GM21381 (cell line): ENCODE measurements around the gene PLIN3.
"Not testable (repeated sequence)": the region's sequence is repeated elsewhere in the genome, so short reads cannot be mapped to it uniquely, and the experiment has no call there.

Experiments
- ATAC-seq: cut with Tn5 transposase; IDR thresholded peaks from one replicate; pipeline ENCODE4 v1.9.1; 2021; ENCODE audit warnings: mild to moderate bottlenecking, moderate library complexity; ENCODE audit not compliant: unreplicated experiment

PLIN3 gene

DNA sequence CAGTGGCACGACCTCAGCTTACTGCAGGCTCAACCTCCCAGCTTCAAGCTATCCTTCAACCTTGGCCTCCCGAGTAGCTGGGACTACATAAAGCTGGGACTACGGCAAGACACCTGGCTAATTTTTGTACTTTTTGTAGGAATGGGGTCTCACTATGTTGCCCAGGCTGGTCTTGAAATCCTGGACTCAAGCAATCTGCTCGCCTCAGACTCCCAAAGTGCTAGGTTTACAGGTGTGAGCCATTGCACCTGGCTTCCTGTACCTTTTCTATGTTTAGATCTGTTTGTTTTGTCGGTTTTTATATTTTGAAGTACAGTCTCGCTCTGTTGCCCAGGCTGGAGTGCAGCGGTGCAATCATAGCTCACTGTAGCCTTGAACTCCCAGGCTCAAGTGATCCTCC is 18.4 kb downstream of the PLIN3 start:
- ATAC-seq: no peak

DNA sequence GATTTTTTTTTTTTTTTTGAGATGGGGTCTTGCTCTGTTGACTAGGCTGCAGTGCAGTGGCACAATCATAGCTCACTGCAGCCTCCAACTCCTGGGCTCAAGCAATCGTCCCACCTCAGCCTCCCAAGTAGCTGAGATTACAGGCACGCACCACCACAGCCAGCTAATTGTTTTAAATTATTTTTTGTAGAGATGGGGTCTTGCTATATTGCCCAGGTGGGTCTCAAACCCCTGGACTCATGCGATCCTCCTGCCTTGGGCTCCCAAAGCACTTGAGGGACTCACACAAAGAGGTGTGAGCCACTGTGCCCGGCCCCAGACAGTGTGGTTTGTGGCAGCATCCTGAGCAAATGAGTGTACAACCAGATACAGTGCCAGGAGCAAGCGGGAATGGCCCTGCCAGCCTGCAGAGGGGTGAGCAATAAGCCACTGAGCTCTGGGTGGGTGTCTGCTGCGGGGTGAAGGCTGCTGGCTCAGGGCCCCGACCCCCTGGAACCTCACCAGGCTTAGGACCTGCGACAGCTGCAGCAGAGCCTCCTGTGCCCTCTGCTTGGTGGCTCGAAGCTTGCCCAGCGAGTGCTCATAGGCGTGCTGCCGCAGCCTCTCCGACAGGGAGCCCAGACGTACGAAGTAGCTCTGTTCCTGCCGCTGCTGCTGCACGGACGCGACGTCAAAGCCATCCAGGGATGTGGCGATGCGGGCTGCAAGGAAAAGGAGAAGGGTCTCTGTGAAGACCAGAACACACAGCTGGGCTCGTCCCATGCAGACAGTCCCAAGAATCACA is 20.1 kb downstream of the PLIN3 start:
- ATAC-seq: no peak

GRCh38 chr19:4845975-4846374 is 21.5 kb downstream of the PLIN3 start:
- not testable (repeated sequence) for ATAC-seq

- no peak for ATAC-seq
Observed at GRCh38 chr19:4844348-4845179, 22.9 kb downstream of the PLIN3 start.

GRCh38 chr19:4843647-4843965 is 23.9 kb downstream of the PLIN3 start:
- no peak for ATAC-seq

DNA sequence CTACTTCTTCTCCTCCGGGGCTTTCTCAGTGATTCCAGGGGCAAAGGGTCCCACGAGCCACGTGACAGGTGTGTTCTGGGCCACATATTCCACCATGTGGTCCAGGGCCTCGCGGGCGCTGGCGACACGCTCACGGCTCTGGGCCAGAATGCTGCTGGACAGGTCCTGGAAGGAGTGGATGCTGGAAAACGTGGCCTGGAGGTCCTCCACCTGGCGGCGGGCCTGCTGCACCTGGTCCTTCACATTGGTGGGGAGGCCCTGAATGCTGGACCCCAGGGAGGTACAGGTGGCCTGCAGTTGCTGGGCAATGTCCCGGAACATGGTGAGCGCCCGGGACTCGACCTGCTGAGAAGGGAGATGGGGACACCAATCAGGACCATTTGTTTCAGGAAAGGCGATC is 28.3 kb downstream of the PLIN3 start:
- ATAC-seq: no peak

GRCh38 chr19:4832776-4833175 is 34.7 kb downstream of the PLIN3 start:
- no peak for ATAC-seq

GRCh38 chr19:4831979-4832340 is 35.5 kb downstream of the PLIN3 start:
- ATAC-seq: not testable (repeated sequence)

GRCh38 chr19:4831304-4831978 is 36.0 kb downstream of the PLIN3 start, which contains the start of gene TICAM1:
Gene TICAM1, minus strand, starts transcription at chr19:4831712. Its CDS starts 13,335 bp downstream, at chr19:4818377.
- ATAC-seq: peak; percentile 60

DNA sequence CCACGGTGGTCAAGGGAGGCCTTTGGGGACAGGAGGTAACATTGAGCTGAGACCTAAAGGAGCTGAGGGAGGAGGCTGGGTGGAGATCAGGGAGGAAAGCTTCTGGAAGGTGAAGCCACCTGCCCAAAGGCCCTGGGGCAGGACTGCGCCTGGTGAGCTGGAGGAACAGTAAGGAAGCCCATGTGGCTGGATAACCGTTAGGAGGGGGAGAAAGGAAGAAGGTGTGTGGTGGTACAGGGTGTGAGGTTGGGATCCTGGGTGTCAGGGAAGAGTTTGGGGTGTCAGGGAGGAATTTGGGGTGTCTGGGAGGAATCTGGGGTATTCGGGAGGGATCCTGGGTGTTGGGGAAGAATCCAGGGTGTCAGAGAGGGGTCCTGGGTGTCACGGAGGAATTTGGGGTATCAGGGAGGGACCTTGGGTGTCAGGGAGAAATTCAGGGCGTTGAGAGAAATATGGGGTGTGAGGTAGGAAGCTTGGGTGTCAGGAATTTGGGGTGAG is 36.6 kb downstream of the PLIN3 start:
- no peak for ATAC-seq

GRCh38 chr19:4830332-4830731 is 37.1 kb downstream of the PLIN3 start:
- ATAC-seq: no peak

- no peak for ATAC-seq
Observed at GRCh38 chr19:4829001-4829712, 38.3 kb downstream of the PLIN3 start.

DNA sequence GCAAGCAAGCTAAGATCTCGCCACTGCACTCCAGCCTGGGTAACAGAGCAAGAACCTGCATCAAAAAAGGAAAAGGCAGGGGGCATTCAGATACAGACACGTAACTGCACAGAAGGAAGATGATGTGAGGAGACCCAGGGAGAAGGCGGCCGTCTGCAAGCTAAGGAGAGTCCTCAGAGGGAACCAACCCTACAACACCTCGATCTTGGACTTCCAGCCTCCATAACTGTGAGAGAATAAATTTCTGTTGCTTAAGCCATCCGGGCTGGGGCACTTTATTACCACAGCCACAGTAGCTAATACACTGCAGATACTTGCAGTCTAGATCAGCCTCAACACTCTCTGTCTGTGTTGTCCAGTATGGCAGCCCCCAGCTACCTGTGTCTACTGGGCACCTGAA is 43.9 kb downstream of the PLIN3 start:
- ATAC-seq: no peak

- not testable (repeated sequence) for ATAC-seq
Observed at GRCh38 chr19:4822354-4822753, 45.1 kb downstream of the PLIN3 start.

GRCh38 chr19:4821265-4821664 is 46.2 kb downstream of the PLIN3 start:
- no peak for ATAC-seq

DNA sequence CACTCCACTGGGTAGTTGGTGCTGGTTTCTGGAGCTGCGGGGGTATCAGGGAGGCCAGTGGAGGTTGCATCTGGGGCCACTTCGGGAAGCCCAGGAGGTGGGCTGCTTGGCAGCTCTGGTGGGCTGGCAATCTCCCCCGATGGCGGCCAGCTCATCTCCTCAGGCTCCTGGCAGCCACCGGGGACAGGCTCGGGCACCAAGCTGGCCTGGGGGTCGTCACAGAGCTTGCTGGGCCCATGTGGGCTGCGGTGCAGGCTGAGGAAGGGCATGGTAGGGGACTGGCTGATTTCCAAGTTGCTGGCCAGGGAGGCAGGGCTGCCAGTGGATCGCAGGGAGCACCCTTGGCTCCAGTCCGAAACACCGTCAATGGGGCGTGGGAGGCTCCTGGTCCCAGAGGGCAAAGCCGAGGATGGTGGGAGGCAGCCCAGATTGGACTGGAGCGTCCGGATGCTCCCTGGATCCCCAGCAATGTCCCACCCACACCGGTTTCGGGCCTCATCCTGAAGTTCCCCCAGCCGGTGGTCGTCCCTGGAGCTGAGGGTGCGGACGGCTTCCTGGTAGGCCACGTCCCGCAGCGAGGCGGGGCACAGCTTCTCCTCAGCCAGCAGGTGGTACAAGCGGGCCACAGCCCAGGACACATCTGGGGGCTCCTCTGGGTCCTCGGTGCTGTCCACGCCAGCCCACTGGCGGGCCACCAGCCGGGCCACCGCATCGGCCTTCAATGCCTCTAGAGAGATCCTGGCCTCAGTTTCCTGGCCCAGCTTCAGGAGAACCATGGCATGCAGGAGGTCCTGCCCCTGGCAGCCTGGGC is 49.8 kb downstream of the PLIN3 start:
- no peak for ATAC-seq

DNA sequence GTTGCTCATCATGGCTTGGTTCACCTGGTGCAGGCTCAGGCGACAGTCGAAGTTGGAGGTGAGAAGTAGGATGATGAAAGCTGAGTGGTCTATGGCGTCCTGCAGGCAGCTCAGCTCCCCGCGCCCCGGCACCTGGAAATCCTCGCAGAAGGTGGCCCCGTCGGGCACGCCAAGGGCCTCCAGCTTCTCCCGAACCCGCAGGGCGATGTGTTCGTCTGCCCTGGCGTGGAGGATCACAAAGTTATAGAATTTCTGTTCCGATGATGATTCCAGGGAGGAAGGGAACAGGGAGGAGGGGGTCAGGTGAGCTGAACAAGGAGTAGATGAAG is 50.6 kb downstream of the PLIN3 start:
- ATAC-seq: no peak

DNA sequence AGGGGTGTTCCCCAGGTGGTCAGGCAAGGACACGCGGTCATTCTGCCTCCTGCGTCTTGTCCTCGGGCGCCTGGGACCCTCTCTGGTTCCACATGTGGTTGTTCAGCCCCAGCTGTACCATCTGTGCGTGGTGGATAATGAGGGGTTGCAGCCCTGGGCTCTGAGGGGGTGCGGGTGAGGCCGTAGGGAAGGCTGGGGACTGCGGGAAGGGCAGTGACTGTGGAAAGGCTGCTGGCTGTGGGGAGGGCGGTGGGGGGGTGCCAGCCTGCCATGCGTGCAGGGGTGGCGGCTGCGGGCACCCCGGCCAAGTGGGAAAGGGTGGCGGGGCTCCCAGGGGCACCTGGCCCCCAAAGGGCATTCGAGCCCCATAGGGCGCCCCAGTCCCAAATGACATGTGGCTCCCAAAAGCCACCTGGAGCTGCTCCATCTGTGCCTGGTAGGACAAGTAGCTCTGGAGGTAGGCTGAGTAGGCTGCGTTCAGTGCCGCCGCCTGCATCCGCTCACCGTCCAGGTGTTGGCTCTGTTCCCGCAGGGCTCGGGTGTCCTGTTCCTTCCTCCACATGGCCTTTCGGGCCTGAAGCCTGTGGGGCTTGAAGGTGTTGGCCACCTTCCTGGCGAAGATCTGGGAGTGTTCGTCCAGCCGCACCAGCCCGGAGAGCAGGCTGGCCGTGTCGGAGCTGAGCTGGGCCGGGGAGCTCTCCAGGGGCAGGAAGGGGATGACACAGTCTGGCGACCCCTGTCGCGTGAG is 51.1 kb downstream of the PLIN3 start:
- ATAC-seq: no peak

GRCh38 chr19:4815426-4816201 is 51.9 kb downstream of the PLIN3 start:
- ATAC-seq: no peak
